GM10266 (cell line): ENCODE measurements around the gene LIN28B.
"Not testable (repeated sequence)": the region's sequence is repeated elsewhere in the genome, so short reads cannot be mapped to it uniquely, and the experiment has no call there.

Experiments
- DNase-seq: peaks from one replicate; pipeline ENCODE4 v3.0.0; 2012; ENCODE audit errors: extremely low spot score
- TF ChIP-seq, protein P1 (sequence below): IDR thresholded peaks from 2 replicates; pipeline ENCODE4 v1.5.1; 2012; ENCODE audit warnings: mild to moderate bottlenecking, low read depth; ENCODE audit not compliant: control insufficient read depth, insufficient read depth; ENCODE audit errors: missing control alignments

LIN28B gene

DNA sequence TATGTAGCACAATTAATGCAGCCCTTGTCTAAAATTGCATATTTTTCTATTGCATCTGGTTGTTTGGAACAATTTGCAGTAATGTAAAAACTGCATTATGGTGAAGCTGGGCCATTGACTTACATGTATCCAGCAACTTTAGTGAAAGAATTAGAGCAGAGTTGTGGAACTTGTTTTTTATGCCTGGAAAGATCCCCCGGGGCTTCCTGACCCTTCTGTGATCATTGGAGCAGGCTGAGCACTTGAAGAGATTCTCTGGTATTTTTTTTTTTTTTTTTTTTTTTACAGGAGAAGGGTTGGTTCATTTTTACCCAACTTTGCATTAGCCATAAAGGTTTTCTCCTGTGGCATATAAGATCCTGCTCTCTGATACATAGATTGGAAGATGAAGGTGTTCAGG lies 45.0 kb downstream of the LIN28B start:
- no peak for DNase-seq
- TF ChIP-seq, protein P1, sequence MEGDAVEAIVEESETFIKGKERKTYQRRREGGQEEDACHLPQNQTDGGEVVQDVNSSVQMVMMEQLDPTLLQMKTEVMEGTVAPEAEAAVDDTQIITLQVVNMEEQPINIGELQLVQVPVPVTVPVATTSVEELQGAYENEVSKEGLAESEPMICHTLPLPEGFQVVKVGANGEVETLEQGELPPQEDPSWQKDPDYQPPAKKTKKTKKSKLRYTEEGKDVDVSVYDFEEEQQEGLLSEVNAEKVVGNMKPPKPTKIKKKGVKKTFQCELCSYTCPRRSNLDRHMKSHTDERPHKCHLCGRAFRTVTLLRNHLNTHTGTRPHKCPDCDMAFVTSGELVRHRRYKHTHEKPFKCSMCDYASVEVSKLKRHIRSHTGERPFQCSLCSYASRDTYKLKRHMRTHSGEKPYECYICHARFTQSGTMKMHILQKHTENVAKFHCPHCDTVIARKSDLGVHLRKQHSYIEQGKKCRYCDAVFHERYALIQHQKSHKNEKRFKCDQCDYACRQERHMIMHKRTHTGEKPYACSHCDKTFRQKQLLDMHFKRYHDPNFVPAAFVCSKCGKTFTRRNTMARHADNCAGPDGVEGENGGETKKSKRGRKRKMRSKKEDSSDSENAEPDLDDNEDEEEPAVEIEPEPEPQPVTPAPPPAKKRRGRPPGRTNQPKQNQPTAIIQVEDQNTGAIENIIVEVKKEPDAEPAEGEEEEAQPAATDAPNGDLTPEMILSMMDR = no peak

DNA sequence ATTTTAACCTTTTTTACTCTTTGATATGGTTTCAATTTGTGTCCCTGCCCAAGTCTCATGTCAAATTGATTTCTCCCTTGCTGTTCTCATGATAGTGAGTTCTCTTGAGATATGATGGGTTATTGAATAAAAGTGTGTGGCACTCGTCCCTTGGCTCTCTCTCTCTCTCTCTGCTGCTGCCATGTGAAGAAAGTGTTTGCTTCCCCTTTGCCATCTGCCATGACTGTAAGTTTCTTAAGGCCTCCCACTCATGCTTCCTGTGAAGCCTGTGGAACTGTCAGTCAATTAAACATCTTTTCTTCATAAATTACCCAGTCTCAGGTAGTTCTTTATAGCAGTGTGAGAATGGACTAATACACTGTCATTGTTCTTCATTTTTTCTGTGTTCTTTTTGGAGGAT lies 48.5 kb downstream of the LIN28B start:
- DNase-seq = no peak
- TF ChIP-seq, protein P1 = no peak

DNA sequence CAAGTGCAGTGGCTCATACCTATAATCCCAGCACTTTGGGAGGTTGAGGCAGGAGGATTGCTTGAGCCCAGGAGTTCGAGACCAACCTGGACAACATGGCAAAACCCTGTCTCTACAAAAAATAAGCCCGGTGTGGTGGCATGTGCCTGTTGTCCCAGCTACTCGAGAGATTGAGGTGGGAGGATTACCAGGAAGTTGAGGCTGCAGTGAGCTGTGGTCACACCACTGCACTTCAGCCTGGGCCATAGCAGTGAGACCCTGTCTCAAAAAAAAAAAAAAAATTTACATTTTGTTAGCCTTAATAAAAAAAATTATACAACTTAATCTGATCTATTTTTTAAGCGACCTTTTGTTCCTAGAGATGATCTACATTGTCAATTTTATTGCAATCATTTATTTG lies 56.6 kb downstream of the LIN28B start:
- DNase-seq = not testable (repeated sequence)

DNA sequence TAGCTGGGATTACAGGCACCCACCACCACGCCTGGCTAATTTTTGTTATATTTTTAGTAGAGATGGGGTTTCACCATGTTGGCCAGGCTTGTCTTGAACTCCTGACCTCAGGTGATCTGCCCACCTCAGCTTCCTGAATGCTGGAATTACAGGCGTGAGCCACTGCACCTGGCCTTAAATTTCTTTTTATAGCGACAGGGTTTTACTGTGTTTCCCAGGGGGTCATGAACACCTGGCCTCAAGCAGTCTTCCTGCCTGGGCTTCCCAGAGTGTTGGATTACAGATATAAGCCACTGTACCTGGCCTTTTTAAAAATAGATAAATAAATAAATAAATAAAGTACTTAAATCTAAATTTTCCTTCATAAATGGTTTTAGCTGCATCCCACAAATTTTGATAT lies 57.5 kb downstream of the LIN28B start:
- TF ChIP-seq, protein P1 = no peak
- DNase-seq = no peak

DNA sequence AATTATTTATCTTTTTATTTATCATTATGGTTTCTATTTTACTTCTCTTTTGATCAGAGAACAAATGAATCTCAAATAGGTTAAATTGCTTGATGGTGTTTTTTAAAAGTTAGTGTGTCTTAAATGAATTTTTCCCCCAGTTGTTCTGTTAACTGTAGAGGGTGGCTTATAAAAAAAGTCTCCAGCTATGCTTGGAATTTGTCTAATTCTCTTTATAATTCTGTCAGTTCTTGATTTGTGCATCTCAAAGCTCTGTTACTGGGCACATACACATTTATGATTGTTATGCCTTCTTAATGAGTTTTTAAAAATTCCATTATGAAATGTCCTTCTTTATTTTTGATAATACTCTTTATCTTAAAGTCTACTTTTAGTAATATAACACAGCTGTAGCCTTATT lies 58.0 kb downstream of the LIN28B start:
- TF ChIP-seq, protein P1 = no peak
- no peak for DNase-seq

DNA sequence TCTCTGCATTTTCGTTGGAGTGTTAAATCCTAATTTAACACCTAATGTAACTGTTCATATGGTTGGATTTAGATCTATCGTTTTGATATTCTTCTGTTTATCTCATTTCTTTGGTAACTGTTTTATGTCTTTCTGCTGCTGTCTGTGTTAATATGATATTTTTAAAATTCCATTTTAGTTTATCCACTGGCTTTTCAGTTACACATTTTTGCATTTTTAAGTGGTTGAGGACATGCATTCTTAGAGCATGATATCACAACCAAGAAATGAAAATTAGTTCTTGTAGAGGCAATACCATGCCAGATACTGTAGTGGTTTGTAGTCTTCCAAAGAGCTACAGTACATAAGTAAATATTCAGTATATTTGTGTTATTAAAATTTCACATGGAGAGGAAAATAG lies 58.6 kb downstream of the LIN28B start:
- TF ChIP-seq, protein P1 = no peak
- DNase-seq = no peak

DNA sequence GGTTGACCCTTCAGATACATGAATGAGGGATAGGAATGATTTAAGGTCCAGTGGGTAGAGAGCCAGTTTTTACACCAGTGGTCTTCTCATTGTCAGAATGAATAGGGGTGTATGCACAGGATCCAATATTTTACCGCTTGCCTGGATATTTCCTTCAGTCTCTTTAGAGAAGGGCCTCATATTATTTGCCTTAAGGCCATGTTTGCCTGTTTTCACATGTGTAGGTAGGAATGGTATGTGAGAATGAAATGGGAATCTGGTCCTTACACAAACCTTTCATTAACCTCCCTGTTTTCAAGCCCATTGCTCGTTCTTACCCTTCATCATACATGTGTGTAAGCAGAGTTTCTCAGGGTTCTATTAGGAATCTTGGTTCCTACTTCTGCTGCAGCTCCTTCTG lies 62.4 kb downstream of the LIN28B start:
- TF ChIP-seq, protein P1 = no peak
- DNase-seq = no peak

DNA sequence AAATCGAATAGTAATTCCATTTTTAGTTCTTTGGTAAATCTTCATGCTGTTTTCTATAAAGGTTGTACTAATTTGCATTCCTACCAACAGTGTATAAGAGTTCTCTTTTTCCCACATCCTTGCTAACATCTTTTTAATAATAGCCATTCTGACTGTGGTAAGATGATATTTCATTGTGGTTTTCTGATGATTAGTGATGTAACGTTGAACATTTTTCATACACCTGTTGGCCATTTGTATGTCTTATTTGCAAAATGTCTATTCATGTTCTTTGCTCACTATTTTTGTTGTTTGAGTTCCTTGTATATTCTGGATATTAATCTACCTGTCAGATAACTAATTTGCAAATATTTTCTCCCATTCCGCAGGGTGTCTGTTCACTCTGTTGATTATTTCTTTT lies 64.5 kb downstream of the LIN28B start:
- TF ChIP-seq, protein P1 = no peak
- no peak for DNase-seq
